NCI-H345 treated with DMSO at 0.1 percent for 48 hours (cell line): ENCODE measurements around the gene SLC15A4.
"Not testable (repeated sequence)": the region's sequence is repeated elsewhere in the genome, so short reads cannot be mapped to it uniquely, and the experiment has no call there.

Source experiments
- DNase-seq: peaks from one replicate; lab custom pipeline; 2025; ENCODE audit not compliant: unreplicated experiment; lab: John Stamatoyannopoulos, UW

Gene SLC15A4

GRCh38 chr12:128823916-128824839 is at the start of gene SLC15A4:
Gene SLC15A4, minus strand, starts transcription at chr12:128823958. Its CDS starts 15 bp downstream, at chr12:128823943.
- peak; percentile 90 for DNase-seq

- no peak for DNase-seq
These were observed 48.5 kb upstream of the SLC15A4 start for GRCh38 chr12:128872303-128872702.

- DNase-seq: no peak
These were observed 47.7 kb upstream of the SLC15A4 start for GRCh38 chr12:128871516-128871892.

GRCh38 chr12:128867466-128867865 is 43.7 kb upstream of the SLC15A4 start:
- no peak for DNase-seq

- DNase-seq: no peak
These were observed 40.9 kb upstream of the SLC15A4 start for GRCh38 chr12:128864516-128865186.

- DNase-seq: no peak
These were observed 40.2 kb upstream of the SLC15A4 start for GRCh38 chr12:128863957-128864356.

- DNase-seq: no peak
These were observed 37.7 kb upstream of the SLC15A4 start for GRCh38 chr12:128861226-128862016.

GRCh38 chr12:128859311-128859710 is 35.6 kb upstream of the SLC15A4 start:
- DNase-seq: no peak

GRCh38 chr12:128857133-128857763 is 33.5 kb upstream of the SLC15A4 start:
- no peak for DNase-seq

- no peak for DNase-seq
These were observed 33.0 kb upstream of the SLC15A4 start for GRCh38 chr12:128856791-128857078.

- no peak for DNase-seq
These were observed 32.5 kb upstream of the SLC15A4 start for GRCh38 chr12:128856035-128856790.

GRCh38 chr12:128853600-128854197 is 29.9 kb upstream of the SLC15A4 start:
- no peak for DNase-seq

GRCh38 chr12:128852885-128853599 is 29.3 kb upstream of the SLC15A4 start, which contains the start of gene GLT1D1:
Gene GLT1D1, plus strand, starts transcription at chr12:128853478. Its CDS starts 104 bp downstream, at chr12:128853582.
- no peak for DNase-seq

GRCh38 chr12:128852026-128852698 is 28.4 kb upstream of the SLC15A4 start:
- no peak for DNase-seq

GRCh38 chr12:128851429-128851828 is 27.7 kb upstream of the SLC15A4 start:
- not testable (repeated sequence) for DNase-seq

GRCh38 chr12:128850400-128850799 is 26.6 kb upstream of the SLC15A4 start:
- DNase-seq: no peak

- DNase-seq: not testable (repeated sequence)
These were observed 26.0 kb upstream of the SLC15A4 start for GRCh38 chr12:128849806-128850205.

- DNase-seq: no peak
These were observed 24.6 kb upstream of the SLC15A4 start for GRCh38 chr12:128848371-128848770.

GRCh38 chr12:128846671-128847070 is 22.9 kb upstream of the SLC15A4 start:
- DNase-seq: not testable (repeated sequence)
